ENCODE data around the gene SLX4IP. TPM values are rescaled to one million over a fixed set of nuclear protein-coding genes. Genes with fewer than 3 reads are reported as not detected.

SLX4IP gene
- total and polyA plus RNA-seq, 2 of the 13 experiments (the other 11 are each of a cell fraction or from before 2014, with no cell fraction given) = 3.6 to 7.3 TPM

DNA sequence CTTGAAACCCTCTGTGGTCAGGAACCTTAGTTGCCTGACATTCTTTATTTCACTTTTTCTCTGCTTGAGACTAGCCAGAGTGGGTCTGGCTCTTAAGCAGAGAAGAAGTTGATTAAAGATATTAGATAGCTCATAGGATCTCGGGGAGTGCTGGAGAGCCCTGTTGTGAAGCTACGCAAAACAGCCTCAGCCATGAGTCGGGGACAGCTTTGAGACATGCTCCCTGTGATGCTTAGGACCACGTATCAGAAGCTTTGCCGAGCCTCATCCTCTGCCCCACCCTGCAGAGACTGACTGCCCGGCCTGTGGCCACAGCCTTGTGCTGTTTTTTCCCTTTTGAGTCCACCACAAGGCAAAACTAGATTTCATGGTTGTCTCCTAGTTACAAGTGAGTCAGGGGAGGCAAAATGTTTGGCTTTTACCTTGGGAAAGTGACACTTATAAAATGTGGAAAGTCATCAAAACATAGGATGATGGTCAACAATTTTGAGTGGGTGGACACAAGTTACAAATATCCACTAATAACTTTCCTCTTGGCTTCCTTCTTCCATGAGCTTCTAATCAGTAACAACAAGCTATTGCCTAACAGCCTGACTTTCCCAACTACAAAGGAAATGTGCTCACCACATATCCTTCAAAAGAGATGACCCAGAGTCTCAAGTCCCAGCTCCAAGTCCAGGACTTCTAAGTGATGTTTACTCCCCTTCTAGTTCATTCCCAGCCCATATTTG is 130.3 kb downstream of the SLX4IP start (continued):
- TF ChIP-seq ISL2 (CRISPR knock-in tag; IDR thresholded peaks at IDR 0.05) (peak; percentile 89), KLF6 (CRISPR knock-in tag; IDR thresholded peaks at IDR 0.05) (peak; percentile 82; the same call in 1 of the 2 replicates), NFIB (CRISPR knock-in tag; IDR thresholded peaks at IDR 0.05; ENCODE audit: borderline replicate concordance) (no peak), ZFY (CRISPR knock-in tag; IDR thresholded peaks at IDR 0.05) (no peak), SYNCRIP (IDR thresholded peaks at IDR 0.05; ENCODE audit: insufficient read depth, low read depth, low read length) (no peak), DNMT3B (CRISPR knock-in tag; conservative IDR thresholded peaks at IDR 0.05) (peak; percentile 84; the same call in 1 of the 2 replicates), ZMYM3 (CRISPR knock-in tag; IDR thresholded peaks at IDR 0.05) (peak; percentile 72), SRSF9 (IDR thresholded peaks at IDR 0.05; ENCODE audit: borderline replicate concordance, insufficient read depth, low read depth, low read length, poor library complexity, severe bottlenecking) (no peak), ZNF441 (CRISPR knock-in tag; IDR thresholded peaks at IDR 0.05; ENCODE audit: borderline replicate concordance) (0 out of 2 replicates have a peak, but pooled peaks have one; percentile 48), GZF1 (CRISPR knock-in tag; IDR thresholded peaks at IDR 0.05) (peak; percentile 65; the same call in 1 of the 2 replicates), TOE1 (CRISPR knock-in tag; IDR thresholded peaks at IDR 0.05) (no peak), TBP (CRISPR knock-in tag; IDR thresholded peaks at IDR 0.05) (no peak), MAFK (conservative IDR thresholded peaks at IDR 0.05 in 1 of 2, IDR thresholded peaks at IDR 0.05 in 1 of 2; ENCODE audit: low read length in 2 of 2) (0 out of 4 replicates have a peak, but pooled peaks of 1 of the 2 experiments have one; percentile 1), SMAD1 (CRISPR knock-in tag; IDR thresholded peaks at IDR 0.05; ENCODE audit: borderline replicate concordance, low read depth) (peak; percentile 73; the same call in 1 of the 2 replicates), JUND (CRISPR knock-in tag; IDR thresholded peaks at IDR 0.05) (peak; percentile 60; the same call in 1 of the 2 replicates), ETV6 (CRISPR knock-in tag; conservative IDR thresholded peaks at IDR 0.05) (no peak)
- TF ChIP-seq, protein P1, sequence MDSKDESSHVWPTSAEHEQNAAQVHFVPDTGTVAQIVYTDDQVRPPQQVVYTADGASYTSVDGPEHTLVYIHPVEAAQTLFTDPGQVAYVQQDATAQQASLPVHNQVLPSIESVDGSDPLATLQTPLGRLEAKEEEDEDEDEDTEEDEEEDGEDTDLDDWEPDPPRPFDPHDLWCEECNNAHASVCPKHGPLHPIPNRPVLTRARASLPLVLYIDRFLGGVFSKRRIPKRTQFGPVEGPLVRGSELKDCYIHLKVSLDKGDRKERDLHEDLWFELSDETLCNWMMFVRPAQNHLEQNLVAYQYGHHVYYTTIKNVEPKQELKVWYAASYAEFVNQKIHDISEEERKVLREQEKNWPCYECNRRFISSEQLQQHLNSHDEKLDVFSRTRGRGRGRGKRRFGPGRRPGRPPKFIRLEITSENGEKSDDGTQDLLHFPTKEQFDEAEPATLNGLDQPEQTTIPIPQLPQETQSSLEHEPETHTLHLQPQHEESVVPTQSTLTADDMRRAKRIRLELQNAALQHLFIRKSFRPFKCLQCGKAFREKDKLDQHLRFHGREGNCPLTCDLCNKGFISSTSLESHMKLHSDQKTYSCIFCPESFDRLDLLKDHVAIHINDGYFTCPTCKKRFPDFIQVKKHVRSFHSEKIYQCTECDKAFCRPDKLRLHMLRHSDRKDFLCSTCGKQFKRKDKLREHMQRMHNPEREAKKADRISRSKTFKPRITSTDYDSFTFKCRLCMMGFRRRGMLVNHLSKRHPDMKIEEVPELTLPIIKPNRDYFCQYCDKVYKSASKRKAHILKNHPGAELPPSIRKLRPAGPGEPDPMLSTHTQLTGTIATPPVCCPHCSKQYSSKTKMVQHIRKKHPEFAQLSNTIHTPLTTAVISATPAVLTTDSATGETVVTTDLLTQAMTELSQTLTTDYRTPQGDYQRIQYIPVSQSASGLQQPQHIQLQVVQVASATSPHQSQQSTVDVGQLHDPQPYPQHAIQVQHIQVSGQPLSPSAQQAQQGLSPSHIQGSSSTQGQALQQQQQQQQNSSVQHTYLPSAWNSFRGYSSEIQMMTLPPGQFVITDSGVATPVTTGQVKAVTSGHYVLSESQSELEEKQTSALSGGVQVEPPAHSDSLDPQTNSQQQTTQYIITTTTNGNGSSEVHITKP (CRISPR knock-in tag; IDR thresholded peaks at IDR 0.05; ENCODE audit: low read depth) = 0 out of 2 replicates have a peak, but pooled peaks have one; percentile 23
- TF ChIP-seq, protein P2, sequence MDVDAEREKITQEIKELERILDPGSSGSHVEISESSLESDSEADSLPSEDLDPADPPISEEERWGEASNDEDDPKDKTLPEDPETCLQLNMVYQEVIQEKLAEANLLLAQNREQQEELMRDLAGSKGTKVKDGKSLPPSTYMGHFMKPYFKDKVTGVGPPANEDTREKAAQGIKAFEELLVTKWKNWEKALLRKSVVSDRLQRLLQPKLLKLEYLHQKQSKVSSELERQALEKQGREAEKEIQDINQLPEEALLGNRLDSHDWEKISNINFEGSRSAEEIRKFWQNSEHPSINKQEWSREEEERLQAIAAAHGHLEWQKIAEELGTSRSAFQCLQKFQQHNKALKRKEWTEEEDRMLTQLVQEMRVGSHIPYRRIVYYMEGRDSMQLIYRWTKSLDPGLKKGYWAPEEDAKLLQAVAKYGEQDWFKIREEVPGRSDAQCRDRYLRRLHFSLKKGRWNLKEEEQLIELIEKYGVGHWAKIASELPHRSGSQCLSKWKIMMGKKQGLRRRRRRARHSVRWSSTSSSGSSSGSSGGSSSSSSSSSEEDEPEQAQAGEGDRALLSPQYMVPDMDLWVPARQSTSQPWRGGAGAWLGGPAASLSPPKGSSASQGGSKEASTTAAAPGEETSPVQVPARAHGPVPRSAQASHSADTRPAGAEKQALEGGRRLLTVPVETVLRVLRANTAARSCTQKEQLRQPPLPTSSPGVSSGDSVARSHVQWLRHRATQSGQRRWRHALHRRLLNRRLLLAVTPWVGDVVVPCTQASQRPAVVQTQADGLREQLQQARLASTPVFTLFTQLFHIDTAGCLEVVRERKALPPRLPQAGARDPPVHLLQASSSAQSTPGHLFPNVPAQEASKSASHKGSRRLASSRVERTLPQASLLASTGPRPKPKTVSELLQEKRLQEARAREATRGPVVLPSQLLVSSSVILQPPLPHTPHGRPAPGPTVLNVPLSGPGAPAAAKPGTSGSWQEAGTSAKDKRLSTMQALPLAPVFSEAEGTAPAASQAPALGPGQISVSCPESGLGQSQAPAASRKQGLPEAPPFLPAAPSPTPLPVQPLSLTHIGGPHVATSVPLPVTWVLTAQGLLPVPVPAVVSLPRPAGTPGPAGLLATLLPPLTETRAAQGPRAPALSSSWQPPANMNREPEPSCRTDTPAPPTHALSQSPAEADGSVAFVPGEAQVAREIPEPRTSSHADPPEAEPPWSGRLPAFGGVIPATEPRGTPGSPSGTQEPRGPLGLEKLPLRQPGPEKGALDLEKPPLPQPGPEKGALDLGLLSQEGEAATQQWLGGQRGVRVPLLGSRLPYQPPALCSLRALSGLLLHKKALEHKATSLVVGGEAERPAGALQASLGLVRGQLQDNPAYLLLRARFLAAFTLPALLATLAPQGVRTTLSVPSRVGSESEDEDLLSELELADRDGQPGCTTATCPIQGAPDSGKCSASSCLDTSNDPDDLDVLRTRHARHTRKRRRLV (CRISPR knock-in tag; IDR thresholded peaks at IDR 0.05) = no peak
- TF ChIP-seq, protein P3, sequence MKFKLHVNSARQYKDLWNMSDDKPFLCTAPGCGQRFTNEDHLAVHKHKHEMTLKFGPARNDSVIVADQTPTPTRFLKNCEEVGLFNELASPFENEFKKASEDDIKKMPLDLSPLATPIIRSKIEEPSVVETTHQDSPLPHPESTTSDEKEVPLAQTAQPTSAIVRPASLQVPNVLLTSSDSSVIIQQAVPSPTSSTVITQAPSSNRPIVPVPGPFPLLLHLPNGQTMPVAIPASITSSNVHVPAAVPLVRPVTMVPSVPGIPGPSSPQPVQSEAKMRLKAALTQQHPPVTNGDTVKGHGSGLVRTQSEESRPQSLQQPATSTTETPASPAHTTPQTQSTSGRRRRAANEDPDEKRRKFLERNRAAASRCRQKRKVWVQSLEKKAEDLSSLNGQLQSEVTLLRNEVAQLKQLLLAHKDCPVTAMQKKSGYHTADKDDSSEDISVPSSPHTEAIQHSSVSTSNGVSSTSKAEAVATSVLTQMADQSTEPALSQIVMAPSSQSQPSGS (CRISPR knock-in tag; IDR thresholded peaks at IDR 0.05) = peak; percentile 93
